Effector memory CD4-positive, alpha-beta T cell (primary cell): ENCODE data around the gene RPP14.

ENCODE experiments used
- DNase-seq, 3 donors: peaks; one replicate each; pipeline ENCODE4 v3.0.0-alpha.2; 2020
- H3K27ac ChIP-seq: 2 replicates; pipeline ENCODE4 v1.7.0; 2013; ENCODE audit warnings: mild to moderate bottlenecking, low read length, moderate library complexity; ENCODE audit not compliant: insufficient read depth, poor library complexity, severe bottlenecking
- H3K27me3 ChIP-seq: replicated peaks from 2 replicates; pipeline ENCODE4 v1.7.0; 2013; ENCODE audit warnings: mild to moderate bottlenecking, low read length; ENCODE audit not compliant: insufficient read depth, control insufficient read depth, poor library complexity, severe bottlenecking
- H3K36me3 ChIP-seq: 2 replicates; pipeline ENCODE4 v1.7.0; 2013; ENCODE audit warnings: mild to moderate bottlenecking, low read length, moderate library complexity; ENCODE audit not compliant: control insufficient read depth, insufficient read depth
- H3K4me1 ChIP-seq: 2 replicates; pipeline ENCODE4 v1.7.0; 2013; ENCODE audit warnings: low read length, mild to moderate bottlenecking; ENCODE audit not compliant: control insufficient read depth, insufficient read depth, poor library complexity, severe bottlenecking
- H3K4me3 ChIP-seq: 2 replicates; pipeline ENCODE4 v1.7.0; 2013; ENCODE audit warnings: low read length, low read depth, mild to moderate bottlenecking; ENCODE audit not compliant: insufficient read depth, poor library complexity, severe bottlenecking
- H3K9me3 ChIP-seq: 2 replicates; pipeline ENCODE4 v1.7.0; 2013; ENCODE audit warnings: mild to moderate bottlenecking, low read length, moderate library complexity; ENCODE audit not compliant: control insufficient read depth

The RPP14 gene

DNA sequence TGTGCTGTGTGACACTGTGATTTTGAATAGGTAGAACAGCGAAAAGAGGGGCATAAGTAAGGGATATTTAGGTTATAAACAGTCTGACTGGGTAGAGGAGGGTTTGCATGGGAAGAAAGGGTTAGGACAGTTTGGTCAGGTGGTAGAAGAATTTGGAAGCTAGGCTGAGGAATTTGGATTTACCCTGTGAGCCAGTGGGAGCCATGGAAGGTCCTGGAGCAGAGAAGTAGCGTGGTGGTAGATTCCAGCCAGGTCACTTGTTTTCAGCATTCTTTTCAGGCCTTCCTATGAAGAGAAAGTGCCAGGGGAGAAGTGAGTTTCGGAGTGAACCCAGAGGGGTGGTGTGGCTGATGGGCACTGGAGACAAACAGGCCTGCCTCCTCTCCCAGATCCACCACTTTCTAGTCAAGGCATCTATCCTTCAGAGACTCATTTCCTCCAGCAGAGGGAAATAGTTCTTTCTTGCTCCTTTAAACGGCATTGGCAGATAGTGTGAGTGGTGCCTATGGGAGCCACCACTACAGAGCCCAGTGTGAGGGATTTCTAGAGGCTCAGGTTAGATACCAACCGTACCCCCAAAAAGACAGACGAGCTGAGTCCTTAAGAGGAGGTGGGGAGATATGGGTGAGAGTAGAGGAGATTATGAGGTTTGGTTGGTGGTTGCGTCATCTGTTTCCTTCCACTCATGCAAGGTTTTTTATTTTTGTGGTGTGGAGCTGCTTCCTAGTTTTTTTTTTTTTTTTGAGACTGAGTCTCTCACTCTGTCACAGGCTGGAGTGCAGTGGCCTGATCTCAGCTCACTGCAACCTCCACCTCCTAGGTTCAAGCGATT, 47.9 kb downstream of the RPP14 start:
- no peak for DNase-seq
- Histone ChIP-seq H3K27ac (no peak overlapping the region), H3K36me3 (no peaks in the 10 kb centered on the region), H3K27me3 (no peaks in the 10 kb centered on the region), H3K4me1 (peaks cover 5% of the 10 kb centered on the region), H3K4me3 (no peak overlapping the region), H3K9me3 (no peaks in the 10 kb centered on the region)

DNA sequence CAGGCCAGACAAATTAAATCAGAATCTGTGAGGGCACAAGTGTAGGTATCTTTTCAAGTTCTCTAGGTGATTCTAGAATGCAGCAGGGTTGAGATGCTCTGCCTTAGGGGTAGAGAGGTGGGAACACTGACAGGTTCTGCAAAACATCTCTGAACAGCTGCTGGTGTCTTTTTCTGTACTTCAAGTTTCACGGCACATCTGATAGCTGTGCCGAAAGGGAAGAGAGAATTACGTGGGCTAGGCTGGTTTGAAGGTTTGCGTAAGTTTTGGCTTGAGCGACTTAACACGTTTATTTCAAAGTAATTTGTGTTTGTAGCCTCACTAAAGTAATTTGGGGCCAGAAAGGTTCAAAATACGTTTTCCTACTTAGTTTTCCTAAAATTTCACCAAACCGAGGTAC, 49.1 kb downstream of the RPP14 start:
- Histone ChIP-seq H3K4me1 (no peaks in the 10 kb centered on the region), H3K9me3 (no peaks in the 10 kb centered on the region), H3K36me3 (no peaks in the 10 kb centered on the region), H3K4me3 (no peak overlapping the region), H3K27me3 (no peaks in the 10 kb centered on the region), H3K27ac (no peak overlapping the region)
- no peak for DNase-seq

DNA sequence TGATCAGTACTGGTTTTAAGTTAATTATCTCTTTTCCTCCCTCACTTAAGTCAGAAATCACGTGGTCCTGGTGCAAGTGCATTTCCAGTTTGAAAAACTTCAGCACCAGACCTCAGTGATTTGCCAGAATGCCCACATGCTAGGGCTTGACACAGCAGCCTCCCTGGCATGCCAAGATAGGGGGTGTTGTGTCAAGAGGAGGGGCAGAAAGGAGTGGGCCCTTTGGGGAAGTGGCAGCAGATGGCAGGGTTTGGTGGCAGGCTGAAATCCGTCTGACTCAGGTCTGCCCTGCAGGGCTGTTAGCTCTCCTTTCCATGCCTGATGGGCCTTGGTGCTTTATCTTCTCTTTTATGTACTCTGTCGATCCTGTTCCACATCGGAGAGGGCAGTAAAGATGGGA, 50.0 kb downstream of the RPP14 start:
- Histone ChIP-seq H3K4me1 (no peaks in the 10 kb centered on the region), H3K4me3 (no peak overlapping the region)

DNA sequence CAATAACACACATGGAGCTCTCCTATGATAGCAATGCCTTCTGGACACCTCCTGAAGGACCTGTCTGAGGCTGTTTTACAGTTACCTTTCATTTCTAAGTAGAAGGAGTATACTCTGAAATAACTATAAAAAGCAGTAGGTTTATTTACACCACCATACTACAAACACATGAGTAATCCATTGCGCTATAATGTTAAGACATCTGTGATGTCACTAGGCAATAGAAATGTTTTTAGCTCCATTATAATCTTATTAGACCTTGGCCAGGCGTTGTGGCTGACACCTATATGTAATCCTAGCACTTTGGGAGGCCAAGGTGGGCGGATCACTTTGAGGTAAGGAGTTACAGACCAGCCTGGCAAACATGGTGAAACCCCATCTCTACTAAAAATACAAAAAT, 51.4 kb downstream of the RPP14 start:
- Histone ChIP-seq H3K9me3 (no peaks in the 10 kb centered on the region), H3K27ac (no peak overlapping the region), H3K4me1 (no peaks in the 10 kb centered on the region), H3K4me3 (no peak overlapping the region), H3K27me3 (no peaks in the 10 kb centered on the region), H3K36me3 (no peaks in the 10 kb centered on the region)
- DNase-seq = no peak

More for the DNA sequence above, 50.0 kb downstream of the RPP14 start:
- Histone ChIP-seq H3K36me3 (no peaks in the 10 kb centered on the region), H3K9me3 (no peaks in the 10 kb centered on the region), H3K27ac (no peak overlapping the region), H3K27me3 (no peaks in the 10 kb centered on the region)
- no peak for DNase-seq

DNA sequence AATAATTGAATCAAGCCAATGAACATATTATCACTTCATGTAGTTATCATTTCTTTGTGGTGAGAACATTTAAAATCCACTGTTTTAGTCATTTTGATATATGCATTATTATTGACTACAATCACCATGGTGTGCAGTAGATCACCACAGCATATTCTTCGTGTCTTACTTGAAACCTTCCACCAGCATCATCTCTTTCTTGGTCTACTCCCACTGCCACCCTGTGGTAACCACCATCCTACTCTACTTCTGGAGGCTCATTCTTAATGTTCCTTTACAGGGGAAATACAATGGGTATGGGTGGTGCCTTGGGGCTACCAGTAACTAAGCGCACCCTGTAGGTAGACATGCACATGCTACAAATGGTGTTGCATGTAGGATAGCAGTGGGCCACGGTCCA, 52.0 kb downstream of the RPP14 start:
- no peaks in the 10 kb centered on the region for H3K4me1 ChIP-seq
- H3K9me3 ChIP-seq = no peaks in the 10 kb centered on the region
- no peak overlapping the region for H3K4me3 ChIP-seq
- no peak overlapping the region for H3K27ac ChIP-seq
- no peak for DNase-seq
- no peaks in the 10 kb centered on the region for H3K27me3 ChIP-seq
- no peaks in the 10 kb centered on the region for H3K36me3 ChIP-seq

DNA sequence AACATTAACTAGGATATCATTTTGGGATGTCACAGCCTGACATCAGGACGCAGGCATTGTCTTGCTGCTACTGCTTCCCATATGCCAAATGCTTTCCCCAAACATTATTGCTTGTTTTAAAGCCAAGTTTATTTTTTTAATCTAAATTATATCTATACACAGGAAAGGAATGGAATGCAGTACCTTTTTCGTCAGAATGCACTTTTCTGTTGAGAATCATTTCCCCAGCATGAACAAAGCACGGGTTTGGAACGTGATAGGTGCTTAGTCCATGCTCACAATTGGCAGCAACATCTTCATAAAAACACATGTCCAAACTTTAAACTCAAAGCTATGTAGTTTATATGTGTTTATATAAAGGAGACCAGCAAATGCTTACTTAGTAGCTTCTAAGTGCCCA, 52.8 kb downstream of the RPP14 start:
- no peaks in the 10 kb centered on the region for H3K9me3 ChIP-seq
- no peak overlapping the region for H3K27ac ChIP-seq
- no peaks in the 10 kb centered on the region for H3K27me3 ChIP-seq
- no peaks in the 10 kb centered on the region for H3K36me3 ChIP-seq
- H3K4me1 ChIP-seq = no peaks in the 10 kb centered on the region
- DNase-seq = no peak
- H3K4me3 ChIP-seq = no peak overlapping the region

DNA sequence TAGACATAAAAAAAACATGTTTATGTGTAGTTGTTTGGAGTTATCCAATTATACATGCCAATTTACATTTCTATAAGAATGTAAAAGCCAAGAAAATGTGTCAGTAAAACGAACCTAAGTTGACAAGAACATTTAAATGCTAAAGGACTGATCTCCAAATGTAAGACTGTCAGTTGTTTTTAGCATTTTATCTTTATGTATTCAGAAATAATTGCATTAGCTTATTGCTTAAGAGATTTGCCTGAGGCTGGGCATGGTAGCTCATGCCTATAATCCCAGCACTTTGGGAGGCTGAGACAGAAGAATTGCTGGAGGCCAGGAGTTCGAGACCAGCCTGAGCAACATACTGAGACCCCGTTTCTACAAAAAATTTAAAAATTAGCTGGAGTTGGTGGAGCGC, 53.6 kb downstream of the RPP14 start:
- Histone ChIP-seq H3K27me3 (no peaks in the 10 kb centered on the region), H3K36me3 (no peaks in the 10 kb centered on the region), H3K9me3 (no peaks in the 10 kb centered on the region), H3K27ac (no peak overlapping the region), H3K4me3 (no peak overlapping the region), H3K4me1 (no peaks in the 10 kb centered on the region)
- DNase-seq = no peak

DNA sequence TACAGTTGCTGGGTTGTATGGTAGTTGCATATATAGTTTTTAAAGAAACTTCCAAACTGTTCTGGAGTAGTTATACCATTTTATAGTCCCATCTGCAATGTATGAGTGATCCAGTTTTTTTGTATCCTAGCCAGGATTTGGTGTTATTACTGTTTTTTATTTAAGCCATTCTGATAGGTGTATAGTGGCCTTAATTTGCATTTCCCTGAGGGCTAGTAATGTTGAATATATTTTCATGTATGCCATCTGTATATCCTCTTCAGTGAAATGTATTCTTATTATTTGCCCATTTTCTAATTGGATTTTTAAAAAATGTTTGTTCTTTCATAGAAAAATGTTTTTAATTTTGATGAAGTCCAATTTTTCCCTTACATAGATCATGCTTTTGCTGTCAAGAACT, 55.8 kb downstream of the RPP14 start:
- no peaks in the 10 kb centered on the region for H3K27me3 ChIP-seq
- no peak overlapping the region for H3K27ac ChIP-seq
- H3K4me1 ChIP-seq = no peaks in the 10 kb centered on the region
- no peak for DNase-seq
- no peak overlapping the region for H3K4me3 ChIP-seq
- no peaks in the 10 kb centered on the region for H3K9me3 ChIP-seq
- no peaks in the 10 kb centered on the region for H3K36me3 ChIP-seq

DNA sequence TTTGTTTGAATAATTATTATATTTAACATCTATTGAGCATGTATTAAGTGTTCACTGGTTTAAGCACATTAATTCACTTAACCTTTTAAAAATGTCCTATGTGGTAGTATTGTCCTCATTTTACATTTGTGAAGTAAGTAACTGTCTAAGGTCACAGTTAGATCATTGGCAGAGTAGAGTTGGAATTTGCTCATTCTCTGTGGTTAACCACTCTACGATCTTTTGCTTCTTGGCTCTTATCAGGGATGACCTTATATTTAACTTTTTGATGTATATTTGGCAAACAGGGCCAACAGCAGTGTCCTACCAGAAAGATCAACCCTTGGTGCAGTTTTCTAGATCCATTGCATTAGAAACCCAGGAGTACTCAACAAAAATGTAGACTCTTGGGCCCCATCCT, 60.7 kb downstream of the RPP14 start:
- H3K27me3 ChIP-seq = no peaks in the 10 kb centered on the region
- no peaks in the 10 kb centered on the region for H3K36me3 ChIP-seq
- H3K4me3 ChIP-seq = no peak overlapping the region
- no peaks in the 10 kb centered on the region for H3K9me3 ChIP-seq
- no peaks in the 10 kb centered on the region for H3K4me1 ChIP-seq
- H3K27ac ChIP-seq = no peak overlapping the region
- no peak for DNase-seq

DNA sequence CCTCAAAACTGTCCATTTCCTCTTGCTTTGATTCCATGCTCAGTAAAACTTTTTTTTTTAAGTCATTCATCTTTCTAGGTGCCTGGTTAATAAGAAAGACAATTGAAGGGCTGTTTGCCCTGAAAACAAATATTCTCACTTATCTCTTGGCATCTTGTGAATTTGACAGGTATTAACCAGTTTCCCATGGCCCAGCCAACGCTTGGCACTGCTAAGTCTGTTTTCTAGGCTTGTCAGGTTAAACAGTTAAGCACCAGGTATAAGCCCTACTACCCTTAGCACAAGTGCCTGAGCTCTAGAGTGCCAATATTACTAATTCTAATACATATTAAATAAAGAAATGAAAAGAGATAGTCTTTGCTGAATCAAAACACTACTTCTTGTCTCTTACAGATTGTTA, 63.0 kb downstream of the RPP14 start:
- Histone ChIP-seq H3K9me3 (no peaks in the 10 kb centered on the region), H3K4me3 (no peak overlapping the region), H3K4me1 (no peaks in the 10 kb centered on the region), H3K27ac (no peak overlapping the region), H3K27me3 (no peaks in the 10 kb centered on the region), H3K36me3 (no peaks in the 10 kb centered on the region)
- DNase-seq = no peak
